Adrenal gland (tissue), 12 donors: Measurements from ENCODE around the gene DARS1. TPM values are rescaled to one million over a fixed set of nuclear protein-coding genes. Genes with fewer than 3 reads are reported as not detected.
A peak's percentile ranks its signal among the peaks of the same experiment; 100 is the strongest.

Source experiments
- DNase-seq, 7 donors: peaks; one replicate each; pipeline ENCODE4 v3.0.0-alpha.2; 2019 to 2020
- H3K27ac ChIP-seq, 5 donors: fragments of 200-600 bp; sonication (generic) in 4 of 5; 1 replicate in 3 of 5; 2 replicates in 2 of 5; pipeline versions ENCODE4 v1.5.1 to v1.8.0; 2016 to 2020; ENCODE audit warnings: mild to moderate bottlenecking in 1 of 5
- H3K27me3 ChIP-seq: fragments of 200-600 bp; 2 replicates; pipeline ENCODE4 v1.8.0; 2021
- H3K36me3 ChIP-seq, 2 donors: fragments of 200-600 bp; replicated peaks in 1 of 2; 1 replicate in 1 of 2; 2 replicates in 1 of 2; pipeline versions ENCODE4 v1.5.1 to v1.8.0; 2018 to 2022
- H3K4me1 ChIP-seq, 2 donors: fragments of 200-600 bp; replicated peaks in 1 of 2; 1 replicate in 1 of 2; 2 replicates in 1 of 2; pipeline versions ENCODE4 v1.5.1 to v1.8.0; 2018 to 2021
- H3K4me3 ChIP-seq, 4 donors: fragments of 200-600 bp; sonication (generic) in 3 of 4; one replicate each; pipeline ENCODE4 v1.5.1; 2016 to 2018
- H3K9me3 ChIP-seq, 3 donors: fragments of 200-600 bp; sonication (generic) in 1 of 3; replicated peaks in 1 of 3; 1 replicate in 2 of 3; 2 replicates in 1 of 3; pipeline versions ENCODE4 v1.5.1 to v1.8.0; 2016 to 2021
- CTCF ChIP-seq, 6 experiments: fragments of 450-650 bp in 4 of 6; fragments of 200-600 bp in 2 of 6; sonication (generic) in 1 of 6; IDR thresholded peaks; 1 replicate in 5 of 6; 2 replicates in 1 of 6; pipeline versions ENCODE4 v1.5.1 to v1.8.0; 2016 to 2021; ENCODE audit warnings: antibody characterized with exemption in 6 of 6, mild to moderate bottlenecking in 2 of 6, moderate library complexity in 1 of 6
- POLR2A ChIP-seq, 2 donors: fragments of 450-650 bp; IDR thresholded peaks; one replicate each; pipeline ENCODE4 v1.6.1; 2017; ENCODE audit warnings: antibody characterized with exemption in 2 of 2, mild to moderate bottlenecking in 2 of 2, moderate library complexity in 1 of 2
- WGBS, 4 donors: extraction: QIAGEN DNeasy Blood & Tissue Kit in 2 of 4; methylation state at CpG; one replicate each; pipeline versions ENCODE4 v1.1.5 to v1.1.7; 2013 to 2017; 5-methylcytosine and 5-hydroxymethylcytosine counted together
- intact Hi-C, 2 donors: fragments of 100-400 bp; cut with DNase I; formaldehyde crosslinking; loops; one replicate each; pipeline versions ENCODE4 v1.14.1 to v1.15.0; 2022 to 2023
- polyA plus RNA-seq, 3 donors: library from polyadenylated mRNA; stranded (reverse); fragments of 200-250 nt in 2 of 3; fragments of 350-450 nt in 1 of 3; fragmentation: Illumina TruSeq in 1 of 3; extraction: RNeasy Lipid Tissue Mini Kit (QIAGEN cat#74804) in 1 of 3; gene quantifications; one replicate each; pipeline ENCODE4 v1.2.3, GENCODE V29; 2013 to 2014
- total RNA-seq, 9 donors: library from RNA; depleted of rRNA in 4 of 9; stranded (reverse); fragments of >200 nt in 4 of 9; fragments of 120-200 nt in 1 of 9; fragmentation: NEBNext Ultra II Directional in 1 of 9; extraction: Animal tissue kit (Norgen Biotek cat#: 25700) in 1 of 9; gene quantifications; one replicate each; pipeline versions ENCODE4 v1.1.0 to v1.2.4, GENCODE V29; 2013 to 2023
- donor health status: healthy with polysubstance abuse.
- donor health status: Bipolar disorder and iron deficiency.
- donor health status: DM: yes; HTN: yes; CAD: no.
- donor health status: DM: no; HTN: no; CAD: no.
- donor health status: DM: no; HTN: no; CAD: no.
- donor health status: DM: yes; HTN: yes; CAD: no.

The DARS1 gene
- total and polyA plus RNA-seq, 12 donors: 50.6 to 159 (median 82.9) TPM

GRCh38 chr2:136014411-136014810 is 29.0 kb upstream of the DARS1 start:
- WGBS, 4 donors: 64 to 72% (median 66%) methylated on average over 2 of the region's 2 CpGs
- intact Hi-C loops: no loop called here
- no peak overlapping the region for H3K27ac ChIP-seq

GRCh38 chr2:136013955-136014354 is 28.5 kb upstream of the DARS1 start:
- peak in 3 of 6 experiments; percentile 13 to 30 (median 14) for TF ChIP-seq CTCF (IDR thresholded peaks at IDR 0.05)
- no peak for TF ChIP-seq POLR2A (IDR thresholded peaks at IDR 0.05)
- peak in 3 of 7 donors; percentile 16 to 20 (median 20) for DNase-seq
- Histone ChIP-seq H3K9me3 (no peaks in the 10 kb centered on the region), H3K27ac (no peak overlapping the region), H3K27me3 (no peaks in the 10 kb centered on the region), H3K4me3 (no peak overlapping the region), H3K4me1 (peaks cover 10% of the 10 kb centered on the region in 2 donors), H3K36me3 (no peaks in the 10 kb centered on the region)
- intact Hi-C loops: no loop called here
- WGBS, 4 donors: 7 to 17% (median 10%) methylated on average over 4 of the region's 4 CpGs

More at GRCh38 chr2:136014411-136014810, 29.0 kb upstream of the DARS1 start:
- TF ChIP-seq POLR2A (IDR thresholded peaks at IDR 0.05) (no peak), CTCF (IDR thresholded peaks at IDR 0.05) (no peak)
- H3K4me3 ChIP-seq: no peak overlapping the region
- H3K4me1 ChIP-seq: peaks cover 10% of the 10 kb centered on the region in 2 donors
- H3K27me3 ChIP-seq: no peaks in the 10 kb centered on the region
- H3K36me3 ChIP-seq: no peaks in the 10 kb centered on the region
- no peak for DNase-seq
- H3K9me3 ChIP-seq: no peaks in the 10 kb centered on the region

- no peak for DNase-seq
- no peak overlapping the region for H3K27ac ChIP-seq
- TF ChIP-seq POLR2A (IDR thresholded peaks at IDR 0.05) (no peak), CTCF (IDR thresholded peaks at IDR 0.05) (no peak)
- intact Hi-C loops: no loop called here
- 79 to 83% (median 81%) methylated on average over 3 of the region's 3 CpGs for WGBS, 4 donors
- H3K4me1 ChIP-seq: peaks cover 10% of the 10 kb centered on the region in 2 donors
- H3K27me3 ChIP-seq: no peaks in the 10 kb centered on the region
- no peaks in the 10 kb centered on the region for H3K36me3 ChIP-seq
- H3K4me3 ChIP-seq: no peak overlapping the region
- H3K9me3 ChIP-seq: no peaks in the 10 kb centered on the region
Measured at GRCh38 chr2:136013136-136013685, 27.8 kb upstream of the DARS1 start.

- Histone ChIP-seq H3K4me1 (peaks cover 10% of the 10 kb centered on the region in 2 donors), H3K4me3 (no peak overlapping the region), H3K36me3 (no peaks in the 10 kb centered on the region), H3K27ac (no peak overlapping the region), H3K9me3 (no peaks in the 10 kb centered on the region), H3K27me3 (no peaks in the 10 kb centered on the region)
- intact Hi-C loops: no loop called here
- 48 to 56% (median 51%) methylated on average over 2 of the region's 2 CpGs for WGBS, 4 donors
- no peak for DNase-seq
- no peak for TF ChIP-seq CTCF (IDR thresholded peaks at IDR 0.05)
- TF ChIP-seq POLR2A (IDR thresholded peaks at IDR 0.05): no peak
Measured at GRCh38 chr2:136012315-136012714, 26.9 kb upstream of the DARS1 start.
